A549 (cell line): ENCODE results near the gene ZSWIM1.

Source experiments
- BHLHE40 ChIP-seq: IDR thresholded peaks from 2 replicates; pipeline ENCODE4 v1.6.1; 2012; ENCODE audit warnings: low read depth, low read length, inconsistent platforms
- CEBPB ChIP-seq, 2 experiments: fragments of >200 bp in 1 of 2; sonication (Bioruptor Twin) in 1 of 2; formaldehyde crosslinking in 1 of 2; IDR thresholded peaks; 2 replicates each; pipeline ENCODE4 v1.6.1; 2012 to 2016
- HOXB5 ChIP-seq: fragments of 250-450 bp; sonication (Bioruptor Pico); IDR thresholded peaks from 2 replicates; pipeline ENCODE4 v1.5.0; 2020; ENCODE audit warnings: mild to moderate bottlenecking, moderate library complexity
- KDM1A ChIP-seq: fragments of 200-600 bp; sonication (generic); IDR thresholded peaks from 2 replicates; pipeline ENCODE4 v1.6.1; 2016; ENCODE audit warnings: low read depth, mild to moderate bottlenecking
- NFE2L2 ChIP-seq: fragments of 150-350 bp; conservative IDR thresholded peaks from 2 replicates; pipeline ENCODE4 v1.6.1; 2014; ENCODE audit warnings: low read length
- NR3C1 ChIP-seq: fragments of >200 bp; sonication (Bioruptor Twin); formaldehyde crosslinking; IDR thresholded peaks from 3 replicates; pipeline ENCODE4 v1.6.1; 2017
- POLR2A ChIP-seq: IDR thresholded peaks from 2 replicates; pipeline ENCODE4 v1.6.1; 2012; ENCODE audit warnings: mild to moderate bottlenecking, low read length
- RAD21 ChIP-seq, 2 experiments: fragments of >200 bp in 1 of 2; sonication (Bioruptor Twin) in 1 of 2; formaldehyde crosslinking in 1 of 2; IDR thresholded peaks in 1 of 2; conservative IDR thresholded peaks in 1 of 2; 2 replicates in 1 of 2; 3 replicates in 1 of 2; pipeline ENCODE4 v1.6.1; 2012 to 2018; ENCODE audit warnings: inconsistent platforms in 1 of 2
- SREBF2 ChIP-seq: fragments of 450-650 bp; IDR thresholded peaks from 2 replicates; pipeline ENCODE4 v1.6.1; 2014; ENCODE audit warnings: mild to moderate bottlenecking, moderate library complexity
- ZFP36 ChIP-seq: fragments of 450-650 bp; IDR thresholded peaks from 2 replicates; pipeline ENCODE4 v1.6.1; 2014; ENCODE audit warnings: borderline replicate concordance; ENCODE audit not compliant: partially characterized antibody
- TF ChIP-seq, protein P1 (sequence below): fragments of >200 bp; sonication (Bioruptor Twin); formaldehyde crosslinking; IDR thresholded peaks from 3 replicates; pipeline ENCODE4 v1.5.1; 2016
- TF ChIP-seq, protein P2 (sequence below): fragments of 200-600 bp; sonication (generic); IDR thresholded peaks from 2 replicates; pipeline ENCODE4 v1.6.1; 2016; ENCODE audit warnings: antibody characterized with exemption, mild to moderate bottlenecking, moderate library complexity
- TF ChIP-seq, protein P3 (sequence below): IDR thresholded peaks from 2 replicates; pipeline ENCODE4 v1.6.1; 2012
- TF ChIP-seq, protein P4 (sequence below): fragments of 150-350 bp; IDR thresholded peaks from 2 replicates; pipeline ENCODE4 v1.6.1; 2014; ENCODE audit warnings: low read depth, mild to moderate bottlenecking, low read length

DNA sequence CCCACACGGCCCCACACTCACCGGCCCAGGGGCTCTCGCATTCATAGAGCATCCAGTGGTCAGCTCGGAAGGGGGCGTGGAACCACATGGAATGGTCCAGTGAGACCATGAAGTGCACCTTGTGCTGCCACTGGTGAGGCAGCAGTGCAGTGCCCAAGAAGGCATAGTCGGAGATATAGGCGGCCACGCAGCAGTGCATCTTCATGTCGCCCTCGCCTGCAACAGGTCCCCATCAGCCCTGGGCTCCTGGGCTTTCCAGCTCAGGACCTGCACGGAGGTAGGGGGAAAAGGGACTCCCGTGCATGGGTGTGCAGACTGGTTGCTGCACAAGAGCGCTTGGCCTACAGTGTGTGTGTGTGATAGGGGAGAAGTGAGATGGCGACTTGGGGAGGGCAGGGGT, 37.5 kb upstream of the ZSWIM1 start:
- TF ChIP-seq, protein P1, sequence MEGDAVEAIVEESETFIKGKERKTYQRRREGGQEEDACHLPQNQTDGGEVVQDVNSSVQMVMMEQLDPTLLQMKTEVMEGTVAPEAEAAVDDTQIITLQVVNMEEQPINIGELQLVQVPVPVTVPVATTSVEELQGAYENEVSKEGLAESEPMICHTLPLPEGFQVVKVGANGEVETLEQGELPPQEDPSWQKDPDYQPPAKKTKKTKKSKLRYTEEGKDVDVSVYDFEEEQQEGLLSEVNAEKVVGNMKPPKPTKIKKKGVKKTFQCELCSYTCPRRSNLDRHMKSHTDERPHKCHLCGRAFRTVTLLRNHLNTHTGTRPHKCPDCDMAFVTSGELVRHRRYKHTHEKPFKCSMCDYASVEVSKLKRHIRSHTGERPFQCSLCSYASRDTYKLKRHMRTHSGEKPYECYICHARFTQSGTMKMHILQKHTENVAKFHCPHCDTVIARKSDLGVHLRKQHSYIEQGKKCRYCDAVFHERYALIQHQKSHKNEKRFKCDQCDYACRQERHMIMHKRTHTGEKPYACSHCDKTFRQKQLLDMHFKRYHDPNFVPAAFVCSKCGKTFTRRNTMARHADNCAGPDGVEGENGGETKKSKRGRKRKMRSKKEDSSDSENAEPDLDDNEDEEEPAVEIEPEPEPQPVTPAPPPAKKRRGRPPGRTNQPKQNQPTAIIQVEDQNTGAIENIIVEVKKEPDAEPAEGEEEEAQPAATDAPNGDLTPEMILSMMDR = no peak
- TF ChIP-seq, protein P2, sequence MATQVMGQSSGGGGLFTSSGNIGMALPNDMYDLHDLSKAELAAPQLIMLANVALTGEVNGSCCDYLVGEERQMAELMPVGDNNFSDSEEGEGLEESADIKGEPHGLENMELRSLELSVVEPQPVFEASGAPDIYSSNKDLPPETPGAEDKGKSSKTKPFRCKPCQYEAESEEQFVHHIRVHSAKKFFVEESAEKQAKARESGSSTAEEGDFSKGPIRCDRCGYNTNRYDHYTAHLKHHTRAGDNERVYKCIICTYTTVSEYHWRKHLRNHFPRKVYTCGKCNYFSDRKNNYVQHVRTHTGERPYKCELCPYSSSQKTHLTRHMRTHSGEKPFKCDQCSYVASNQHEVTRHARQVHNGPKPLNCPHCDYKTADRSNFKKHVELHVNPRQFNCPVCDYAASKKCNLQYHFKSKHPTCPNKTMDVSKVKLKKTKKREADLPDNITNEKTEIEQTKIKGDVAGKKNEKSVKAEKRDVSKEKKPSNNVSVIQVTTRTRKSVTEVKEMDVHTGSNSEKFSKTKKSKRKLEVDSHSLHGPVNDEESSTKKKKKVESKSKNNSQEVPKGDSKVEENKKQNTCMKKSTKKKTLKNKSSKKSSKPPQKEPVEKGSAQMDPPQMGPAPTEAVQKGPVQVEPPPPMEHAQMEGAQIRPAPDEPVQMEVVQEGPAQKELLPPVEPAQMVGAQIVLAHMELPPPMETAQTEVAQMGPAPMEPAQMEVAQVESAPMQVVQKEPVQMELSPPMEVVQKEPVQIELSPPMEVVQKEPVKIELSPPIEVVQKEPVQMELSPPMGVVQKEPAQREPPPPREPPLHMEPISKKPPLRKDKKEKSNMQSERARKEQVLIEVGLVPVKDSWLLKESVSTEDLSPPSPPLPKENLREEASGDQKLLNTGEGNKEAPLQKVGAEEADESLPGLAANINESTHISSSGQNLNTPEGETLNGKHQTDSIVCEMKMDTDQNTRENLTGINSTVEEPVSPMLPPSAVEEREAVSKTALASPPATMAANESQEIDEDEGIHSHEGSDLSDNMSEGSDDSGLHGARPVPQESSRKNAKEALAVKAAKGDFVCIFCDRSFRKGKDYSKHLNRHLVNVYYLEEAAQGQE = no peak
- TF ChIP-seq HOXB5 (no peak), NR3C1 (no peak), BHLHE40 (no peak), CEBPB (IDR thresholded peaks at IDR 0.05) (no peak), KDM1A (no peak), NFE2L2 (no peak), SREBF2 (no peak), ZFP36 (no peak), RAD21 (conservative IDR thresholded peaks at IDR 0.05 in 1 of 2, IDR thresholded peaks at IDR 0.05 in 1 of 2) (no peak), POLR2A (no peak)
- TF ChIP-seq, protein P3, sequence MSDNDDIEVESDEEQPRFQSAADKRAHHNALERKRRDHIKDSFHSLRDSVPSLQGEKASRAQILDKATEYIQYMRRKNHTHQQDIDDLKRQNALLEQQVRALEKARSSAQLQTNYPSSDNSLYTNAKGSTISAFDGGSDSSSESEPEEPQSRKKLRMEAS = no peak
- TF ChIP-seq, protein P4, sequence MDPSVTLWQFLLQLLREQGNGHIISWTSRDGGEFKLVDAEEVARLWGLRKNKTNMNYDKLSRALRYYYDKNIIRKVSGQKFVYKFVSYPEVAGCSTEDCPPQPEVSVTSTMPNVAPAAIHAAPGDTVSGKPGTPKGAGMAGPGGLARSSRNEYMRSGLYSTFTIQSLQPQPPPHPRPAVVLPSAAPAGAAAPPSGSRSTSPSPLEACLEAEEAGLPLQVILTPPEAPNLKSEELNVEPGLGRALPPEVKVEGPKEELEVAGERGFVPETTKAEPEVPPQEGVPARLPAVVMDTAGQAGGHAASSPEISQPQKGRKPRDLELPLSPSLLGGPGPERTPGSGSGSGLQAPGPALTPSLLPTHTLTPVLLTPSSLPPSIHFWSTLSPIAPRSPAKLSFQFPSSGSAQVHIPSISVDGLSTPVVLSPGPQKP = no peak
